GM18870 (cell line): ENCODE results near the gene GOLGA8Q.
"Not testable (repeated sequence)": the region's sequence is repeated elsewhere in the genome, so short reads cannot be mapped to it uniquely, and the experiment has no call there.

Experiments used
- ATAC-seq: cut with Tn5 transposase; IDR thresholded peaks from one replicate; pipeline ENCODE4 v1.9.1; 2021; ENCODE audit warnings: moderate library complexity; ENCODE audit not compliant: unreplicated experiment

The GOLGA8Q gene, protein sequence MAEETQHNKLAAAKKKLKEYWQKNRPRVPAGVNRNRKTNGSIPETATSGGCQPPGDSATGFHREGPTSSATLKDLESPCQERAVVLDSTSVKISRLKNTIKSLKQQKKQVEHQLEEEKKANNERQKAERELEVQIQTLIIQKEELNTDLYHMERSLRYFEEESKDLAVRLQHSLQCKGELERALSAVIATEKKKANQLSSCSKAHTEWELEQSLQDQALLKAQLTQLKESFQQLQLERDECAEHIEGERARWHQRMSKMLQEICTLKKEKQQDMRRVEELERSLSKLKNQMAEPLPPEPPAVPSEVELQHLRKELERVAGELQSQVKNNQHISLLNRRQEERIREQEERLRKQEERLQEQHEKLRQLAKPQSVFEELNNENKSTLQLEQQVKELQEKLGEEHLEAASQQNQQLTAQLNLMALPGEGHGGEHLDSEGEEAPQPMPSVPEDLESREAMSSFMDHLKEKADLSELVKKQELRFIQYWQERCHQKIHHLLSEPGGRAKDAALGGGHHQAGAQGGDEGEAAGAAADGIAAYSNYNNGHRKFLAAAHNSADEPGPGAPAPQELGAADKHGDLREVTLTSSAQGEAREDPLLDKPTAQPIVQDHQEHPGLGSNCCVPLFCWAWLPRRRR

DNA sequence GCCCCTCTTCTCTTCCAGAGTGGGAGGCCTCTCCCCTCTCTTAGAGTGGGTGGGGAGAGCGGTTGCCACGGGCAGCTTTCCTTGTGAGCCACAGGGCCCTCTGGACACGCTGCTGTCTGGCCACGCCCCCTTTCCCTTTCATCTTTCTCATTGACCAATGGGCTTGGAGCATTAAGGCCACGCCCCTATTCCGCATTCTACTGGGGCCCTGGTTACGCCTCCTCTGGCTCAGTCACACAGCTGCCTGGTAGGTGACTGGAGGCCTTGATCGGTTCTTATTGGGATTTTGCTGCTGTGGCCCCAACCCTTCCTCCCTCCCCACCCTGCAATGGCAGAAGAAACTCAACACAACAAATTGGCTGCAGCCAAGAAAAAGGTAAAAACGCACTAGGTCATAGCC is at the start of gene GOLGA8Q:
Gene GOLGA8Q, plus strand, starts transcription at position 301 of the 400 bp plus-strand sequence. Its CDS starts 28 bp downstream, at position 329.
- ATAC-seq = not testable (repeated sequence)

DNA sequence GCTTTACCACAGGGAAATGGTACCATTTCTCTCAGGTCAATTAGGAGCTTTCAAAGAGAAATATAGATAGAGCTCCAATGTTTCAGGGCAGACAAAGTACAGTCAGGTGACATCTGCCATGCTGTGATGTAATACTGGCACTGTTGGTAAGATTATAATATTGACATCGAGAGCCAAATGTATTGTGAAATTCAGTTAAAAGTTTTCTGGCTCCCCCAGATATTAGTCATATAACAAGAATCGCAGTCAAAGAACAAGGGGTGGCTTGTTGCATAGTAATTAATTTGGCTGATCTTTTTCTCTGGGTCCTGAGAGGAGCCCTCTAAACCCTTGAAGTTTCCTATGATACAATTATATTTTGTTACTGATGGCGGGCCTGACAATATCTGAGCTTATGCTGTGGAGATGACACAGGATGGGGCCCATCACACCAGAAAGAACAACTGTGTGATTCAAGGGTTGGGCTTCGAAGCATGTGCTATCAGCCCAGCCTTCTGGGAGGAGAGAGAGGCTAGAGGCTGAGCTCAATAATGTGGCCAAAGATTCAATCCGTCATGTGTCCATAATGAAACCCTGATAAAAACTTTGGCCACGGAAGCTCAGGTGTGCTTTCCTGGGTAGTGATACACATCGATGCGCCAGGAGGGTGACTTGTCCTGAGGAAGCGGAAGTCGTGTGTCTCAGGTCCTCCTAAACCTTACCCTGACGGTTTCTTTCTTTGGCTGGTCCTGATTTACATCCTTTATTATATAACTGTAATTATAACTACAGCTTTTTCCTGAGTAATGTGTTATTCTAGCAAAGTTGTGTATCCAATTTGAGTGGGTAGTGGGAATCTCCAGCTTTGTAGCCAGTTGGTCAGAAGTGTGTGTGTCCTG is 48.7 kb upstream of the GOLGA8Q start:
- not testable (repeated sequence) for ATAC-seq

DNA sequence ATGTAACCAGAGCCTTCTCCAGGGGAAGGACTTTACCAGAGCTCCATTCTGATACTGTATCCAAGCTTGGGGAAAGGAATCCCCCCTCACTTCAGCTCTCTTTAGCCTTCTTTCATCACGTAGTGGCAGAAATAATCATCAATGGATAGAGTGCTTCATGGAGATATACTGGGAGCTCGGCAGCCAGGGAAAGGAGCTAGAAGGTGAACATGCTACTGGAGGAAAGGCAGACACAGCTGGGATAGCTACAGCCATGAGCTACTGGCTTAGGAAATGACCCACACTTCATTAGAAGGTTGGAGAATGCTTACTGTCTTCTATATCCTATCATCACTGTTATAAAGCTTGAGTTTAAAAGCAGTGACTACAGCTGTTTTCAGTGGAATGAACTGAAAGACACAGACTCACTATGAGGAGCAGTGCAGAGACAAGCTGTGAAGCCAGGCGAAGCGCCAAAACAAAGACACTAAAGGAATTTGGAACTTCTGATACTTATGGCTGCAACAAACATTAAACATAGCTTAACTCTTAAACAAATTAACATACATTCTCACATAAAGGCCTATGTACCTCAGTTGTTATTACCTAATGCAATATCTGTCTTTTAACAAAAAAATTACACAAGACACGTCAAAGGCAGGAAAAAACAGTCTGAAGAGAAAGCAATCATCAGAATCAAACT is 47.5 kb upstream of the GOLGA8Q start:
- not testable (repeated sequence) for ATAC-seq

DNA sequence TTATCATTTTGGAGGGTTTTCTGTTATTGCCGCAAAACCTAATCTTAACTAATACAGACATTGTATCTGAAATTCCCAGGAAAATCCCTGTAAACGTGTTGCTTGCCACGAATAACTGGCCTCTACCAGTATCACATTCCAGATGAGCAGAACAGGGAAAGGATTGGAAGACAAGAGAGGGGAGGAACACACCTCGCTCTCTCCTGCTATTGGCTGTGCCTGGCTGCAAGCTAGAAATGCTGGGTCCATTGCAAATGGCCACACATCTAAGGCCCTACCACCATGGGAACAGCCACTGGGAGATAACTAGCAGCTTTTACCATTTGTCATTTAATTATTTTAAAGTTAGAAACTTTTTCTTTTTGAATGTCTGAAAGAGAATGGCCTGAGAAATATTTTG is 37.3 kb upstream of the GOLGA8Q start:
- not testable (repeated sequence) for ATAC-seq

DNA sequence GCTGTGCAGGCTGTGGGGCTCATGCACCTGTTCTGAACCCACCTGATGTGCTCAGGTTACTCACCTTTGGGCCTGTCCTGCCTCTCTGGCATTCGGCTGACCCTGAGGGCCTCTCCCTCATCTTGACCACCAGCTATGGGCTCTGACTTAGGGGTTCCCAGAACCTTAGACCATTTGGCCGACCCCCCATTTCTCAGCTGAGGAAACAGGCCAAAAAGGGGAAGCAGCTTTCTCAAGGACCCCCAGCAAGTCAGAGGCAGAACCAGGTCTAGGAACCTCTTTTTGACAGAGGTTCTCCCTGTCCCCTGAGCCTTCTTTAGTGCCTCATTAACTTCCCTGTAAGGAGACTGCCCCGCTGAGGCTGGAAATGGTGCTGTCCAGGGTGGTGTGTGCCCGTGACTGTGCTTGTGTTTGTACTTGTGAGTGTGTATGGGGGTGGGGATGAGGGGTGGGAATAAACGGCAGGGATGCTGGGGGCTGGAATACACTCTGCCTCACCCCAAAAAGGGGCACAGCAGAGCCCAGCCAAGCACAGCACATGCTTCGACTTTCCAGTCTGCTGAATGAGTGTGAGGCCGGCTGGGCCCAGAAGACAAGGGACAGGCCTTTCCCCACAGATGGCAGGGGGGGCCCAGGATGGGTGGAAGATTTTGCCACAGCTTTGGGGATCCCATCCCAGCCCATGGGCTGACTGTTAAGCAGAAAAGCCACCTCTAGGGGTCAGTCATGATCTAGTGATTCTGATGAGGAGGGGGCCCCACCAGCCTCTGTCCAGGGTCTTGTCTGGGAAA is 28.2 kb upstream of the GOLGA8Q start:
- not testable (repeated sequence) for ATAC-seq

DNA sequence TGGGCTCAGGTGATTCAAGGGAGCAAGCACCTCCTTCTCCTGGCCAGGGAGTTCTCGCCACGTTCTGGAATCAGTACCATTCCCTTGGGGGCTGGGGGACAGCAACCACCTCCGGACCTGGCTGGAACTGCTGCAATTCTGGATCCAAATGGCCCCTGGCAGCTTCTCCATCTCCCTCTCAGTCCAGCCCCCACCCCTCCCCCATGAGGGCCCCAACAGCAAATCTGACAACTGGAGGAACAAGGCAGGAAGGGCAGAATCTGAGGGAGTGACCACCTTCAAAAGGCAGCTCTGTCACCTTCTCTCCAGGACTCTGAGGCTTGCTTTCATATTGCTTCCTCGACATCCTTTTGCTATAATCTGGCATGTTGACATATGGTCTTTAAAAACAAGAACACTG is 25.9 kb upstream of the GOLGA8Q start:
- ATAC-seq = not testable (repeated sequence)

DNA sequence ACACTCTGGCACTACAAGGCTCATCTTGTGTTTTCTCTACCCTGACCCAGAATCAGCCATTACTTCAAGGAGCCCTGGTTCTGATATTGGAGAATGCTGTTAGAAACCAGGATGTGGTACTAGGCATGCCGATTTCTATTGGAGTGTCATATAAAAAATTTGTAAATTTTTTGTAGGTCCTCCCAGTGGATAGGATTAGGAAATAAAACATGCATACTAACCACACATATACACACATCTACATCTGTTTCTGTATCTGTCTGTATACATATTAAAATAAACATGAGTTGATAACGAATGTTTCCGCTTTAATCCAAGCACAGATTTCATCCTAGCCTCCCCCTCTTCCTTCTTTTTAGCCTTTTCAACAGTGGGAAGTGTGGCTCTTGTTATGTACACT is 22.8 kb upstream of the GOLGA8Q start:
- not testable (repeated sequence) for ATAC-seq

DNA sequence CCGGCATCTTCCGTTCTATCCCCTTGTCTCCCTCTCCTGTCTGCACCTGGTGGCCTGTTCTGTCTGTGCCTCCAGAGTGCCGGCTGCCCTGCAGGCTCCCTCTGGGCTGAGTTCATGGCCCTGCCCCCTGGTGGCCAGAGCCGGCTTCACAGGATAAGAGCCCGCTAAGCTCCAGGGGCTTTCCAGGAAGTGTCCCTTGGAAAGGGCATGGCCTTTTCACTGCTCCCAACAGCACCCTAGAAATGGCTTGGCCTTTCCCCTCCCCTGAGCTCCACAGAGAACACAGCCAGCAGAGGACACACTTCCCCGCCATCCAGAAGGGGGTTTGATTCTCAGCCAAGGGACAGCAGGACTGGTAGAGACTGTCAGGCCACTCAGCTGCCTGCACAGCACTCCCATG is 15.1 kb downstream of the GOLGA8Q start:
- ATAC-seq = not testable (repeated sequence)

DNA sequence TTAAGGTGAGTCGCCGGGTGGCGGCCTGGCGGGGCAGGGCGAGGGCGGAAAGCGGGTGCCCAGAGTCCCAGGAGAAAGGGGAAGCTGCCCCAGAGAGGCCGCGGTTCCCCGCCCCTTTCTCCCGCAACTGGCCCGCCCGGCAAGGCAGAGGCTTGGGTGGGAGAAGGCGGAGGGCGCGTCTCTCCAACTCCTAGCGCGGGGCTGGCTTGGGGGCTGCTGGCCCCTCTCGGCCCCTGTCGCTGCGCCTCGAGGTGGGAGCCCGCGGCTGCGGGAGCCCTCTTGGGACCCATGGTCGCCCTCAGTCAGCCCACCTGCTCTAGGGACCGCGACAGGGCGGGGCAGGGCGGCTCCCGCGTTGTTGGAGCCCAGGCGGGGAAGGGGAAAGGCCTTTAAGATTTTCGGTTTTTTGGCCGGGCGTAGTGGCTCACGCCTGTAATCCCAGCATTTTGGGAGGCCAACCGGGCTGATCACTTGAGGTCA is 21.2 kb downstream of the GOLGA8Q start:
- ATAC-seq = not testable (repeated sequence)

DNA sequence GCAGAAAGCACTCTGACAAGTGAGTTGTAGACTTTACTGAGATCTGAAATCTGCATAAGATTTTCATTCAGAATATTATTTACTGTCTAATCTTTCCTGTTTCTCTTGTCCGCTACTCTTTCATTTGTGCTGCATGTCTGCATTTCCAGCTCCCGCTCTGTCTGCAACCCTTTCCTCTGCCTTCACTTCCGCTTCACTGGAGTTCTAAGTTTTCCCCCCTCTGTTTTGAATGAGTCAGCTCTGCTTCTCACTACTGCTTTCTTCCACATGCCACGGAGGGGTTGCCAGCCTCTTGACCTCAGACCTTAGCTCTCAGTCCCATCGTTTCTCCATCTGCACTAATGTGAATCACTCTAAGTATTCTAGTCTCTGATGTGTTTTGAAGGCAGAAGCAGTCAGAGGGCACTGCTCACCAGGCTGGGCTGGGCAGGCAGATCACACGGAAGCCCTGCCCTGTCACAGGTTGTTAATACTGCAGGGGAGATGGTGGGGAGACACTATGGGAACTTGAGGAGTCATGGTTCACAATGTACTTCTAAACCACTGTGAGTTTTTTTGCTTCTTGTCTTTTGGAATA is 27.6 kb downstream of the GOLGA8Q start:
- not testable (repeated sequence) for ATAC-seq

DNA sequence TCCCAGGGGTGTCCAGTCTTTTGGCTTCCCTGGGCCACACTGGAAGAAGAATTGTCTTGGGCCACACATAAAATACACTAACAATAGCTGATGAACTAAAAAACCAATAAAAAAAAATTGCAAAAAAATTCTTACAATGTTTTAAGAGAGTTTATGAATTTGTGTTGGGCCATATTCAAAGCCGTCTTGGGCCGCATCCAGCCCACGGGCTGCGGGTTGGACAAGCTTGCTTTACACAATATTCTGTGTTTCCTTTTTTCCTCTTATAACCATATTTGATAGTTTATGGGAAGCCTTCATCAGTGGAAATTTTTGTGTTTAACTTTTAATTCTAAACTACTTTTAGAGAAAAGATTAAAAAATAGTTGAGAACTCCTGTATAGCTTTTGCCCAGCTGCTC is 28.9 kb downstream of the GOLGA8Q start:
- not testable (repeated sequence) for ATAC-seq

DNA sequence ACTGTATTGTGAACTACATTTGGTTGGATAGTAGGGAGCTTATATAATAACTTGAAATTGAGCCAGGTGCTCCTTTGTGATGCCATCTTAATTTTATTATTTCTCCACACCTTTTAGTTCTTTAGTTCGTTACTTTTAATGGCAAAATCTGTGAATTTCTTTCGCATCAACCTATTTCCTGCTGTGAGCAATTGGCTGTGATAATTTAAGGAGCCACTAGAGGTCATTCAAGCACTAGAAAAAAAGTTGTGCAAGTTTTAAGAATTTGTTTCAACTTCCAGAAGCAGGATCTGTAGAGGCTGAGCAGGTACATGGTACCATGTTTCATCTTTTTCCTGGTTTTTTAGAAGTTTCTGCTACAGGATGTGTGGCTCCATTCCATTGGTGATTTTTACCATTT is 47.1 kb downstream of the GOLGA8Q start:
- ATAC-seq = not testable (repeated sequence)

DNA sequence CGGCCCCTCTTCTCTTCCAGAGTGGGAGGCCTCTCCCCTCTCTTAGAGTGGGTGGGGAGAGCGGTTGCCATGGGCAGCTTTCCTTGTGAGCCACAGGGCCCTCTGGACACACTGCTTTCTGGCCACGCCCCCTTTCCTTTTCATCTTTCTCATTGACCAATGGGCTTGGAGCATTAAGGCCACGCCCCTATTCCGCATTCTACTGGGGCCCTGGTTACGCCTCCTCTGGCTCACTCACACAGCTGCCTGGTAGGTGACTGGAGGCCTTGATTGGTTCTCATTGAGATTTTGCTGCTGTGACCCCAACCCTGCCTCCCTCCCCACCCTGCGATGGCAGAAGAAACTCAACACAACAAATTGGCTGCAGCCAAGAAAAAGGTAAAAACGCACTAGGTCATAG is 51.9 kb downstream of the GOLGA8Q start, which contains the start of gene GOLGA8H:
Gene GOLGA8H, plus strand, starts transcription at position 233 of the 400 bp plus-strand sequence. Its CDS starts 98 bp downstream, at position 331.
- ATAC-seq = not testable (repeated sequence)
